Lower leg skin (tissue), 4 donors: ENCODE data around the gene PCNX4. TPM values are rescaled to one million over a fixed set of nuclear protein-coding genes. Genes with fewer than 3 reads are reported as not detected.

ENCODE experiments used
- DNase-seq, 2 donors: peaks; one replicate each; pipeline ENCODE4 v3.0.0-alpha.2; 2019; ENCODE audit warnings: low spot score in 2 of 2
- H3K4me3 ChIP-seq: fragments of 200-600 bp; sonication (generic); 2 replicates; pipeline ENCODE4 v1.5.1; 2017; ENCODE audit warnings: mild to moderate bottlenecking, low read depth; ENCODE audit not compliant: poor library complexity, severe bottlenecking
- POLR2A ChIP-seq, 2 donors: fragments of 450-650 bp; IDR thresholded peaks; one replicate each; pipeline ENCODE4 v1.6.1; 2016 to 2017; ENCODE audit warnings: antibody characterized with exemption in 2 of 2, mild to moderate bottlenecking in 1 of 2, moderate library complexity in 1 of 2
- WGBS, 2 donors: methylation state at CpG; one replicate each; pipeline ENCODE4 v1.1.5; 2018; 5-methylcytosine and 5-hydroxymethylcytosine counted together
- intact Hi-C: fragments of 100-400 bp; cut with DNase I; formaldehyde crosslinking; loops from one replicate; pipeline ENCODE4 v1.15.0; 2023; ENCODE audit warnings: low total_unique reads
- total RNA-seq, 4 donors: library from RNA; depleted of rRNA; stranded (reverse); fragments of >200 nt; gene quantifications; one replicate each; pipeline ENCODE4 v1.1.0, GENCODE V29; 2016
- TF ChIP-seq, protein P1 (sequence below), 3 donors: fragments of 450-650 bp; IDR thresholded peaks; one replicate each; pipeline ENCODE4 v1.5.1; 2016; ENCODE audit warnings: antibody characterized with exemption in 3 of 3, mild to moderate bottlenecking in 3 of 3, moderate library complexity in 2 of 3

Gene PCNX4
- total RNA-seq, 4 donors from 2014 or later = 24.7 to 48.0 (median 27.9) TPM

DNA sequence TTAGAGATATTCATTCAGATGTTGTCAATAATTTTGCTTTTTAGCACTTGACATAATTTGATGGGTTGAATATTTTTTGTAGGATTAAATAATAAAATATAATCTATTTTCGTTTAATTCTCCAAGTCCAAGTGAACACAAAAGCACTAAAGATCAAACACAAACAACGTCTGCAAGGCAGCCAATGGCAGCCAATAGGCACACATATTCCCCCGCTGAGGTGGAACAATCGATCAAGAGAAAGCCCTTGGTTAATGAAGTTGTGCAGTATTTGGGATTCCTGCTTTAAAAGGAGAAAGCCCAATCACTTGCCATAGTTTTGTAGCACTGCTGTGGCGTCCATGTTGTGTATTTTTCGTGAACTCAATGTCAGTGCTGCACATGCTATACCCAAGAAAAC is 72.0 kb downstream of the PCNX4 start:
- WGBS, 2 donors = 80 to 85% methylated on average over 6 of the region's 6 CpGs
- H3K4me3 ChIP-seq = no peak overlapping the region
- intact Hi-C loops = no loop called here
- DNase-seq = no peak
- TF ChIP-seq, protein P1, sequence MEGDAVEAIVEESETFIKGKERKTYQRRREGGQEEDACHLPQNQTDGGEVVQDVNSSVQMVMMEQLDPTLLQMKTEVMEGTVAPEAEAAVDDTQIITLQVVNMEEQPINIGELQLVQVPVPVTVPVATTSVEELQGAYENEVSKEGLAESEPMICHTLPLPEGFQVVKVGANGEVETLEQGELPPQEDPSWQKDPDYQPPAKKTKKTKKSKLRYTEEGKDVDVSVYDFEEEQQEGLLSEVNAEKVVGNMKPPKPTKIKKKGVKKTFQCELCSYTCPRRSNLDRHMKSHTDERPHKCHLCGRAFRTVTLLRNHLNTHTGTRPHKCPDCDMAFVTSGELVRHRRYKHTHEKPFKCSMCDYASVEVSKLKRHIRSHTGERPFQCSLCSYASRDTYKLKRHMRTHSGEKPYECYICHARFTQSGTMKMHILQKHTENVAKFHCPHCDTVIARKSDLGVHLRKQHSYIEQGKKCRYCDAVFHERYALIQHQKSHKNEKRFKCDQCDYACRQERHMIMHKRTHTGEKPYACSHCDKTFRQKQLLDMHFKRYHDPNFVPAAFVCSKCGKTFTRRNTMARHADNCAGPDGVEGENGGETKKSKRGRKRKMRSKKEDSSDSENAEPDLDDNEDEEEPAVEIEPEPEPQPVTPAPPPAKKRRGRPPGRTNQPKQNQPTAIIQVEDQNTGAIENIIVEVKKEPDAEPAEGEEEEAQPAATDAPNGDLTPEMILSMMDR (IDR thresholded peaks at IDR 0.05) = no peak
- TF ChIP-seq POLR2A (IDR thresholded peaks at IDR 0.05) = no peak

DNA sequence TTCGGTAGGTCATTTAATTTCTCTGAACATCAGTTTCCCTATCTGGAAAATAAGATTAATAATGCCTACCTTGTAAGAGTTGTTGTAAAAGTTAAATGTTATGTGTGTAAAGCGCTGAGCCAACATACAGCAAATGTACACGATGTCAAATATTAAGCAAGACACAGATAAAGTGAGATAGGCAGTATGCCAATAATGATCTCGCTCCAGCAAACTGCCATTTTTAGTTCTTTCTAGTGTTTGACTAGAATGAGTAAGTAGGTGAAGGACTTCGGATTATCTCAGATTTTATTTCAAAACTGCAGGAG is 72.6 kb downstream of the PCNX4 start:
- no peak for DNase-seq
- intact Hi-C loops = no loop called here
- H3K4me3 ChIP-seq = peak overlapping the region; percentile 88
- 15 to 17% methylated on average over 5 of the region's 5 CpGs for WGBS, 2 donors
- TF ChIP-seq, protein P1 (IDR thresholded peaks at IDR 0.05) = no peak
- TF ChIP-seq POLR2A (IDR thresholded peaks at IDR 0.05) = no peak

DNA sequence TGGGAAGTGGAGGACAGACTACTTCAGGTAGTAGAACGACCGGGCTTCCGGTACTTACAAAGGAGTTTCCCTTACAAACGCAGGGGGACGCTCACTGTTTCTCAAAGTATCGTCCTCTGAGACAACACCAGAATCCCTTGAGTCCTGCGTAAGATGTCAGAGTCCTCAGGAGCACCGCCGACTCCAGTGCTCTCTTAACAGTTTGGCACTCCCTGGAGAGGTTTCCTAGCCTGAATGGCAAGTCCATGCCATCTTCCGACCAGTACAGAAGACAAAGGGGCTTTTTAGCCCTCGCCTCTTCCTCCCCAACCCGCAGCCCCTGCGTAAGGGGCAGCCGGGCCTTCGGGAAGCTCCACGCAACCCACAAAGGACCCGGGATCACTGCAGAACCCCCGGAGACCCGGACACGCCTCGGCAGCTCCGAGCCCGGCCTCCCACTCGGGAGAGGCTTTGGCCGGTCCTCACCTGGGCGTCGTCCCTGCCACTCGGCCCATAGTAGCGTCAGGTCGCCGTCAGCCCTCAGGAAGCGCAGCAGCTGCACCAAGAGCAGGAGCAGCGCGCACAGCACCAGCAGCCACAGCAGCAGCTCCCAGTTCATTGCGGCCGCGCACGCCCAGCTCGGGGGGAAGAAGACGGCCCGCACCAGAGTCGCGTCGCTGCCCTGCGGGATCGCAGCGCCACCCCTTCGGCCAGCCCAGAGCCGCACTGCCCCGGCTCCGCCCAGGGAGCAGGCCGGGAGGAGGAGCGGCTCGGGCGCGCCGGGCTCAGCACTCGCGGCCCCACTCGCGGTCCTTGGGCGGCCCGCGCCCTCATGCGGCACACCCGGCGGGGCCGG is 73.2 kb downstream of the PCNX4 start, which contains the start of gene DHRS7:
DHRS7 (minus strand) TSS at position 687 of the 835 bp plus-strand sequence; CDS start at position 598, 89 bp downstream.
- peak; percentile 68 to 95 for DNase-seq
- intact Hi-C loops = no loop called here
- 0 to 1% methylated on average over 31 to 55 of the region's 68 CpGs for WGBS, 2 donors
- peak in 1 of 2 donors; percentile 38 for TF ChIP-seq POLR2A (IDR thresholded peaks at IDR 0.05)
- TF ChIP-seq, protein P1 (IDR thresholded peaks at IDR 0.05) = no peak
- H3K4me3 ChIP-seq = peak within 1 kb of the TSS; percentile 88

DNA sequence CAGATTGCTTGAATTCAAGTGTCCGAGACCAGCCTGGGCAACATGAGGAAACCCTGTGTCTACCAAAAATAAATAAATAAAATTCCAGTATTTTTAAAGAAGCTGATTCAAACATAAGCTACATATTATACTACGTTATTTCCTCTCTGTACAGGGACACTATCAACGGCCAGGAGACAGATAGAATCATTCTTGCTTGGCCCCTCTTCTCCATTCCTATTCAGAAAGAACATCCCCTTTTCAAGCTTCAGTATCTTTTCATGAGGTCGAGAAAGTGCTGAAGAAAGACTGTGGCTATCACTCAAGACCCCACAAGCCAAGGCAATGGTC is 73.8 kb downstream of the PCNX4 start:
- intact Hi-C loops = no loop called here
- 9% methylated on average over 4 of the region's 4 CpGs for WGBS, 2 donors
- DNase-seq = no peak
- TF ChIP-seq, protein P1 (IDR thresholded peaks at IDR 0.05) = no peak
- no peak for TF ChIP-seq POLR2A (IDR thresholded peaks at IDR 0.05)
- no peak overlapping the region for H3K4me3 ChIP-seq

DNA sequence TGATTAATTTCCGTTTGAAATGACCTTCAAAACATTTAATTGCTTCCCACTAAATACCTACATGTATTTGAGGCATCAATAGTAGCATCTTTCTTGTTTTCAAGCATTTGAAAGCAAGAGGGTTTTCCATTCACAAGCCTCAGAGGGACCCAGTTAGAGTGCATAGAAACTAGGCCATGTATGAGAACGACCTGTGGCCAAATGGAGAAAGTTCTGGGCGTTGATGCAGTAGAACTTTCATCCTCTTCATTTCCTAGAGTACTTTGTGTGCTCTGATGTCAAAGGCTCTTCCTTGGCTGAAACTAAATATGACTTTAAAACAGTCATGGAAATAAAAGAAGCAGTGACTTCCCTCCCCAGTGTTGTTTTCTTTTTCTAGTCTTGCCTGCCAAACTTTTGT is 74.4 kb downstream of the PCNX4 start:
- no peak for DNase-seq
- TF ChIP-seq POLR2A (IDR thresholded peaks at IDR 0.05) = no peak
- TF ChIP-seq, protein P1 (IDR thresholded peaks at IDR 0.05) = no peak
- 44 to 50% methylated on average over 3 of the region's 3 CpGs for WGBS, 2 donors
- no peak overlapping the region for H3K4me3 ChIP-seq
- intact Hi-C loops = no loop called here

DNA sequence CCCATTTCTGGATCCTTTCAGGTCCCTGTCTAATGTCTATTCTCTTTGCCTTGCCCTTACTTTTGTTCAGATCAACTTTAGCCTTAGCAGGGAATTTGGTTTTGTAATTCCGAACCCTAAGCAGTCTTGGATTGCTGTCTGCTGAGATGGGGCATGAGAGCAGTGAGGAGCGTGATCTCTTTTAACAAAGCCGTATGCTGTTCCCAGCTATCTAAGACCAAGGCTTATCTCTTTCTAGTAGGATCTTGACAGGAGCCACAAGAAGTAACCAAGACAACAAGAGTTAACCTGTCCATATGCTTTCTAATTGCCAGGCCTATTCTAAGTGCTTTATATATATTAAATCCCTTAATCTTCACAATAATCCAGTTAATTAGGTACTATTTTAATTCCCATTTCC is 78.0 kb downstream of the PCNX4 start:
- TF ChIP-seq, protein P1 (IDR thresholded peaks at IDR 0.05) = no peak
- no peak for TF ChIP-seq POLR2A (IDR thresholded peaks at IDR 0.05)
- no peak overlapping the region for H3K4me3 ChIP-seq
- intact Hi-C loops = loop anchor here (5.0 kb wide), 1 partner anchor 102 kb away; no protein-coding TSS in a partner anchor
- 97 to 99% methylated on average over 3 of the region's 3 CpGs for WGBS, 2 donors
- no peak for DNase-seq
